WTC11 (cell line): ENCODE measurements around the gene PPIP5K2. TPM values are rescaled to one million over a fixed set of nuclear protein-coding genes. Genes with fewer than 3 reads are reported as not detected.

Source experiments
- ATAC-seq: fragments of 200-7000 bp; cut with Tn5 transposase; 2 replicates; pipeline ENCODE4 v1.10.0; 2021; ENCODE audit warnings: mild to moderate bottlenecking, moderate library complexity
- CTCF ChIA-PET: fragments of 300-600 bp; sonication (Branson Sonifier 250); formaldehyde crosslinking; loops from one replicate; lab custom pipeline; 2021; ENCODE audit warnings: antibody characterized with exemption; lab: Charles Lee
- POLR2A ChIA-PET: fragments of 350-600 bp; sonication (Branson Sonifier 250); formaldehyde crosslinking; loops from one replicate; lab custom pipeline; 2021; ENCODE audit warnings: antibody characterized with exemption; lab: Charles Lee
- DNase-seq: peaks from one replicate; pipeline ENCODE4 v3.0.0; 2021; ENCODE audit warnings: low spot score
- H3K27ac Mint-ChIP-seq: 2 replicates; pipeline ENCODE4 v1.8.0; 2021; ENCODE audit warnings: mixed read lengths
- H3K27me3 Mint-ChIP-seq: 2 replicates; pipeline ENCODE4 v1.8.0; 2021; ENCODE audit warnings: low read depth, mild to moderate bottlenecking, moderate library complexity, mixed read lengths
- H3K36me3 Mint-ChIP-seq: 2 replicates; pipeline ENCODE4 v1.8.0; 2021; ENCODE audit warnings: mixed read lengths
- H3K4me1 Mint-ChIP-seq: 2 replicates; pipeline ENCODE4 v1.8.0; 2022; ENCODE audit warnings: mixed read lengths
- H3K4me3 Mint-ChIP-seq: 2 replicates; pipeline ENCODE4 v1.8.0; 2021; ENCODE audit warnings: mild to moderate bottlenecking, moderate library complexity, mixed read lengths
- H3K9me3 Mint-ChIP-seq: 2 replicates; pipeline ENCODE4 v1.8.0; 2021; ENCODE audit warnings: mixed read lengths
- AR ChIP-seq: fragments of 250-450 bp; sonication (Bioruptor Pico); IDR thresholded peaks from 2 replicates; pipeline ENCODE4 v1.9.0; 2021; ENCODE audit warnings: mild to moderate bottlenecking
- ATF6 ChIP-seq: sonication (generic); formaldehyde crosslinking; IDR thresholded peaks from 2 replicates; pipeline ENCODE4 v1.8.1; 2023; ENCODE audit warnings: mild to moderate bottlenecking, missing genetic modification reagents
- CBFB ChIP-seq: sonication (generic); formaldehyde crosslinking; IDR thresholded peaks from 2 replicates; pipeline ENCODE4 v1.8.1; 2022; ENCODE audit warnings: mild to moderate bottlenecking, low read depth, missing genetic modification reagents
- CREM ChIP-seq: sonication (generic); formaldehyde crosslinking; IDR thresholded peaks from 2 replicates; pipeline ENCODE4 v1.8.1; 2022; ENCODE audit warnings: mild to moderate bottlenecking, missing genetic modification reagents, moderate library complexity
- E2F1 ChIP-seq: sonication (generic); formaldehyde crosslinking; IDR thresholded peaks from 2 replicates; pipeline ENCODE4 v1.8.0; 2022; ENCODE audit warnings: mild to moderate bottlenecking, missing genetic modification reagents
- E2F5 ChIP-seq: sonication (generic); formaldehyde crosslinking; IDR thresholded peaks from 2 replicates; pipeline ENCODE4 v1.8.1; 2022; ENCODE audit warnings: mild to moderate bottlenecking, moderate library complexity, missing genetic modification reagents
- ERG ChIP-seq: fragments of 250-450 bp; sonication (Bioruptor Pico); IDR thresholded peaks from 2 replicates; pipeline ENCODE4 v1.8.0; 2021; ENCODE audit warnings: mild to moderate bottlenecking
- FOXP4 ChIP-seq: sonication (generic); formaldehyde crosslinking; IDR thresholded peaks from 2 replicates; pipeline ENCODE4 v1.8.0; 2022; ENCODE audit warnings: mild to moderate bottlenecking, missing genetic modification reagents
- GABPB1 ChIP-seq: sonication (generic); formaldehyde crosslinking; IDR thresholded peaks from 2 replicates; pipeline ENCODE4 v1.8.1; 2023; ENCODE audit warnings: mild to moderate bottlenecking, missing genetic modification reagents
- NFYB ChIP-seq: sonication (generic); formaldehyde crosslinking; conservative IDR thresholded peaks from 2 replicates; pipeline ENCODE4 v1.8.0; 2022; ENCODE audit warnings: low read depth, missing genetic modification reagents
- PRDM15 ChIP-seq: sonication (generic); formaldehyde crosslinking; IDR thresholded peaks from 2 replicates; pipeline ENCODE4 v1.8.0; 2022; ENCODE audit warnings: missing genetic modification reagents
- SP1 ChIP-seq: sonication (generic); formaldehyde crosslinking; conservative IDR thresholded peaks from 2 replicates; pipeline ENCODE4 v1.8.1; 2022; ENCODE audit warnings: missing genetic modification reagents
- TCF7 ChIP-seq: sonication (generic); formaldehyde crosslinking; IDR thresholded peaks from 2 replicates; pipeline ENCODE4 v1.8.0; 2022; ENCODE audit warnings: mild to moderate bottlenecking, low read depth, missing genetic modification reagents, moderate library complexity
- TEAD1 ChIP-seq: sonication (generic); formaldehyde crosslinking; IDR thresholded peaks from 2 replicates; pipeline ENCODE4 v1.8.0; 2022; ENCODE audit warnings: mild to moderate bottlenecking, missing genetic modification reagents
- ZNF396 ChIP-seq: fragments of 250-450 bp; sonication (Bioruptor Pico); IDR thresholded peaks from 2 replicates; pipeline ENCODE4 v1.8.0; 2021; ENCODE audit warnings: mild to moderate bottlenecking, moderate library complexity, borderline replicate concordance
- ZNF423 ChIP-seq: fragments of 250-450 bp; sonication (Bioruptor Pico); IDR thresholded peaks from 2 replicates; pipeline ENCODE4 v2.1.2; 2022; ENCODE audit warnings: mild to moderate bottlenecking, moderate library complexity
- ZNF512 ChIP-seq: sonication (generic); formaldehyde crosslinking; IDR thresholded peaks from 2 replicates; pipeline ENCODE4 v1.8.1; 2022; ENCODE audit warnings: missing genetic modification reagents, borderline replicate concordance
- ZNF671 ChIP-seq: fragments of 250-450 bp; sonication (Bioruptor Pico); IDR thresholded peaks from 2 replicates; pipeline ENCODE4 v1.8.0; 2021; ENCODE audit warnings: mild to moderate bottlenecking
- total RNA-seq: library from RNA; stranded (reverse); gene quantifications from 3 replicates; pipeline ENCODE4 v1.2.3, GENCODE V29; 2021

Gene PPIP5K2
- total RNA-seq, 1 experiment from 2014 or later: 67.6 TPM

GRCh38 chr5:103101079-103101750 lies 18.9 kb upstream of the PPIP5K2 start:
- H3K4me3 Mint-ChIP-seq: no peak overlapping the region
- no peaks in the 10 kb centered on the region for H3K4me1 Mint-ChIP-seq
- ChIA-PET CTCF (no interaction called here), POLR2A (no interaction called here)
- no peak overlapping the region for H3K27ac Mint-ChIP-seq
- no peaks in the 10 kb centered on the region for H3K27me3 Mint-ChIP-seq
- DNase-seq: no peak
- peaks cover 4% of the 10 kb centered on the region; the same call in 1 of the 2 replicates for H3K36me3 Mint-ChIP-seq
- no peak for ATAC-seq
- H3K9me3 Mint-ChIP-seq: no peaks in the 10 kb centered on the region
- TF ChIP-seq SP1 (CRISPR knock-in tag): no peak
- no peak for TF ChIP-seq FOXP4 (CRISPR knock-in tag)
- no peak for TF ChIP-seq ZNF396 (CRISPR knock-in tag)
- no peak for TF ChIP-seq AR
- no peak for TF ChIP-seq GABPB1 (CRISPR knock-in tag)
- TF ChIP-seq E2F1 (CRISPR knock-in tag): no peak
- TF ChIP-seq NFYB: no peak
- no peak for TF ChIP-seq TCF7 (CRISPR knock-in tag)
- TF ChIP-seq ZNF512 (CRISPR knock-in tag): no peak
- TF ChIP-seq CBFB (CRISPR knock-in tag): no peak
- TF ChIP-seq CREM: no peak
- TF ChIP-seq ZNF423 (CRISPR knock-in tag): no peak
- no peak for TF ChIP-seq ERG (CRISPR knock-in tag)
- TF ChIP-seq ATF6 (CRISPR knock-in tag): no peak
- no peak for TF ChIP-seq ZNF671
- TF ChIP-seq TEAD1: no peak
- no peak for TF ChIP-seq PRDM15 (CRISPR knock-in tag)
- TF ChIP-seq E2F5 (CRISPR knock-in tag): no peak
